Uterus (tissue), 4 donors: Measurements from ENCODE around the gene MOV10L1. TPM values are rescaled to one million over a fixed set of nuclear protein-coding genes. Genes with fewer than 3 reads are reported as not detected.

Experiments
- DNase-seq, 2 donors: peaks; one replicate each; pipeline ENCODE4 v3.0.0-alpha.2; 2019 to 2020
- H3K27ac ChIP-seq, 2 donors: fragments of 200-600 bp; sonication (generic); 1 replicate in 1 of 2; 2 replicates in 1 of 2; pipeline ENCODE4 v1.5.1; 2016 to 2018
- H3K27me3 ChIP-seq, 2 donors: fragments of 200-600 bp; sonication (generic); one replicate each; pipeline ENCODE4 v1.5.1; 2018 to 2019; ENCODE audit warnings: control low read depth in 1 of 2
- H3K36me3 ChIP-seq, 2 donors: fragments of 200-600 bp; sonication (generic); one replicate each; pipeline ENCODE4 v1.5.1; 2019; ENCODE audit warnings: control low read depth in 1 of 2
- H3K4me1 ChIP-seq, 2 donors: fragments of 200-600 bp; sonication (generic); one replicate each; pipeline ENCODE4 v1.5.1; 2018 to 2019; ENCODE audit warnings: control low read depth in 1 of 2
- H3K4me3 ChIP-seq, 2 donors: fragments of 200-600 bp; sonication (generic); 1 replicate in 1 of 2; 2 replicates in 1 of 2; pipeline ENCODE4 v1.5.1; 2018 to 2019; ENCODE audit warnings: mild to moderate bottlenecking in 1 of 2
- H3K9me3 ChIP-seq, 2 donors: fragments of 200-600 bp; sonication (generic); one replicate each; pipeline ENCODE4 v1.5.1; 2019; ENCODE audit warnings: control low read depth in 1 of 2
- CTCF ChIP-seq, 4 experiments: fragments of 200-600 bp in 2 of 4; fragments of 450-650 bp in 2 of 4; sonication (generic) in 2 of 4; IDR thresholded peaks; one replicate each; pipeline ENCODE4 v1.5.1; 2016 to 2019; ENCODE audit warnings: antibody characterized with exemption in 4 of 4, mild to moderate bottlenecking in 2 of 4, moderate library complexity in 1 of 4
- POLR2A ChIP-seq, 2 donors: fragments of 450-650 bp; IDR thresholded peaks; one replicate each; pipeline ENCODE4 v1.6.1; 2016; ENCODE audit warnings: antibody characterized with exemption in 2 of 2, mild to moderate bottlenecking in 1 of 2, moderate library complexity in 1 of 2
- intact Hi-C: fragments of 100-400 bp; cut with DNase I; formaldehyde crosslinking; loops from one replicate; pipeline ENCODE4 v1.15.1; 2023; ENCODE audit warnings: low total_unique reads
- total RNA-seq, 4 donors: library from RNA; depleted of rRNA in 3 of 4; stranded (reverse); fragments of >200 nt in 3 of 4; gene quantifications; one replicate each; pipeline versions ENCODE4 v1.1.0 to v1.2.4, GENCODE V29; 2014 to 2023
- donor health status: DM: yes; HTN: yes; CAD: no.

The MOV10L1 gene
- total RNA-seq, 4 donors from 2014 or later, result 1.8 to 3.4 TPM; not detected in 2

- H3K36me3 ChIP-seq, result no peaks in the 10 kb centered on the region
- no peaks in the 10 kb centered on the region for H3K4me1 ChIP-seq
- peaks cover 0 to 5% of the 10 kb centered on the region in 2 donors for H3K27me3 ChIP-seq
- TF ChIP-seq POLR2A (IDR thresholded peaks at IDR 0.05) (no peak), CTCF (IDR thresholded peaks at IDR 0.05) (no peak)
- intact Hi-C loops, result no loop called here
- H3K9me3 ChIP-seq, result no peaks in the 10 kb centered on the region
- no peak overlapping the region for H3K4me3 ChIP-seq
- no peak for DNase-seq
- no peak overlapping the region for H3K27ac ChIP-seq
These were observed 29.9 kb upstream of the MOV10L1 start for GRCh38 chr22:50059881-50060262.

GRCh38 chr22:50060441-50061140 lies 29.2 kb upstream of the MOV10L1 start:
- no peak overlapping the region for H3K27ac ChIP-seq
- intact Hi-C loops, result no loop called here
- H3K27me3 ChIP-seq, result peaks cover 0 to 5% of the 10 kb centered on the region in 2 donors
- no peak for TF ChIP-seq CTCF (IDR thresholded peaks at IDR 0.05)
- TF ChIP-seq POLR2A (IDR thresholded peaks at IDR 0.05), result no peak
- H3K4me3 ChIP-seq, result no peak overlapping the region
- H3K4me1 ChIP-seq, result no peaks in the 10 kb centered on the region
- no peaks in the 10 kb centered on the region for H3K9me3 ChIP-seq
- no peaks in the 10 kb centered on the region for H3K36me3 ChIP-seq
- DNase-seq, result no peak

- Histone ChIP-seq H3K4me3 (no peak overlapping the region), H3K9me3 (no peaks in the 10 kb centered on the region), H3K27ac (no peak overlapping the region), H3K36me3 (no peaks in the 10 kb centered on the region), H3K27me3 (peaks cover 0 to 5% of the 10 kb centered on the region in 2 donors), H3K4me1 (no peaks in the 10 kb centered on the region)
- DNase-seq, result no peak
- intact Hi-C loops, result no loop called here
- TF ChIP-seq POLR2A (IDR thresholded peaks at IDR 0.05) (no peak), CTCF (IDR thresholded peaks at IDR 0.05) (no peak)
These were observed 28.5 kb upstream of the MOV10L1 start for GRCh38 chr22:50061141-50061823.

- no peaks in the 10 kb centered on the region for H3K4me1 ChIP-seq
- no peaks in the 10 kb centered on the region for H3K9me3 ChIP-seq
- no peak overlapping the region for H3K4me3 ChIP-seq
- TF ChIP-seq POLR2A (IDR thresholded peaks at IDR 0.05) (no peak), CTCF (IDR thresholded peaks at IDR 0.05) (no peak)
- H3K36me3 ChIP-seq, result no peaks in the 10 kb centered on the region
- peaks cover 0 to 5% of the 10 kb centered on the region in 2 donors for H3K27me3 ChIP-seq
- H3K27ac ChIP-seq, result no peak overlapping the region
- intact Hi-C loops, result no loop called here
- no peak for DNase-seq
These were observed 27.9 kb upstream of the MOV10L1 start for GRCh38 chr22:50061824-50062355.

GRCh38 chr22:50062509-50063135 lies 27.2 kb upstream of the MOV10L1 start:
- Histone ChIP-seq H3K4me1 (no peaks in the 10 kb centered on the region), H3K36me3 (no peaks in the 10 kb centered on the region), H3K9me3 (no peaks in the 10 kb centered on the region), H3K4me3 (no peak overlapping the region), H3K27me3 (peaks cover 0 to 5% of the 10 kb centered on the region in 2 donors), H3K27ac (no peak overlapping the region)
- no peak for DNase-seq
- TF ChIP-seq CTCF (IDR thresholded peaks at IDR 0.05), result no peak
- no peak for TF ChIP-seq POLR2A (IDR thresholded peaks at IDR 0.05)
- intact Hi-C loops, result no loop called here
